ENCODE measurements around the gene ANO6. TPM values are rescaled to one million over a fixed set of nuclear protein-coding genes. Genes with fewer than 3 reads are reported as not detected.
A peak's percentile ranks its signal among the peaks of the same experiment; 100 is the strongest.

Gene ANO6
- total and polyA plus RNA-seq, 4 donors, result 18.6 to 52.3 (median 29.1) TPM

GRCh38 chr12:45191239-45191638, 24.7 kb upstream of the ANO6 start (continued):
- TF ChIP-seq CTCF (IDR thresholded peaks at IDR 0.05; ENCODE audit: low read depth, low read length, missing input control) (no peak), EGR1 (IDR thresholded peaks at IDR 0.05; ENCODE audit: low read depth in 2 of 2) (no peak), JUND (IDR thresholded peaks at IDR 0.05) (no peak)

GRCh38 chr12:45192707-45193106, 23.2 kb upstream of the ANO6 start:
- no peak overlapping the region for H3K27ac ChIP-seq (ENCODE audit: low read depth in 1 of 2, low read length in 2 of 2)
- no peak for TF ChIP-seq SP1 (IDR thresholded peaks at IDR 0.05)
- TF ChIP-seq EGR1 (IDR thresholded peaks at IDR 0.05; ENCODE audit: low read depth in 2 of 2), result no peak
- TF ChIP-seq NR2F2 (IDR thresholded peaks at IDR 0.05), result no peak
- no peak for TF ChIP-seq FOXA2 (IDR thresholded peaks at IDR 0.05)
- TF ChIP-seq YY1 (IDR thresholded peaks at IDR 0.05), result no peak
- no peak for TF ChIP-seq FOXA1 (IDR thresholded peaks at IDR 0.05)
- TF ChIP-seq CTCF (IDR thresholded peaks at IDR 0.05; ENCODE audit: low read depth, low read length, missing input control), result no peak
- TF ChIP-seq ZBTB33 (IDR thresholded peaks at IDR 0.05), result no peak
- no peak for DNase-seq (ENCODE audit: low spot score)
- H3K9ac ChIP-seq (ENCODE audit: low read depth in 1 of 2, low read length in 2 of 2), result no peak overlapping the region
- 85% methylated on average over 4 of the region's 4 CpGs for WGBS
- no peaks in the 10 kb centered on the region for H3K9me3 ChIP-seq (ENCODE audit: control insufficient read depth in 4 of 4, low read length in 3 of 4)
- no peaks in the 10 kb centered on the region for H3K4me1 ChIP-seq (ENCODE audit: control insufficient read depth in 4 of 4, insufficient read depth in 4 of 4, low read length in 3 of 4)
- H3K36me3 ChIP-seq (ENCODE audit: control insufficient read depth in 4 of 4, insufficient read depth in 3 of 4, low read depth in 1 of 4, low read length in 3 of 4), result no peaks in the 10 kb centered on the region
- H3K27me3 ChIP-seq (ENCODE audit: control insufficient read depth in 4 of 4, insufficient read depth in 4 of 4, low read length in 3 of 4), result no peaks in the 10 kb centered on the region
- no peak overlapping the region for H3K4me3 ChIP-seq (ENCODE audit: low read depth in 1 of 3, low read length in 3 of 3)

GRCh38 chr12:45200491-45201043, 15.3 kb upstream of the ANO6 start:
- DNase-seq (ENCODE audit: low spot score), result no peak
- Histone ChIP-seq H3K4me3 (ENCODE audit: low read depth in 1 of 3, low read length in 3 of 3) (peak overlapping the region in 1 of 3 donors; percentile 16), H3K9me3 (ENCODE audit: control insufficient read depth in 4 of 4, low read length in 3 of 4) (no peaks in the 10 kb centered on the region), H3K36me3 (ENCODE audit: control insufficient read depth in 4 of 4, insufficient read depth in 3 of 4, low read depth in 1 of 4, low read length in 3 of 4) (no peaks in the 10 kb centered on the region), H3K4me1 (ENCODE audit: control insufficient read depth in 4 of 4, insufficient read depth in 4 of 4, low read length in 3 of 4) (peaks cover 12 to 45% (median 32%) of the 10 kb centered on the region in 4 donors), H3K27ac (ENCODE audit: low read depth in 1 of 2, low read length in 2 of 2) (peak overlapping the region; percentile 64 to 72), H3K9ac (ENCODE audit: low read depth in 1 of 2, low read length in 2 of 2) (no peak overlapping the region), H3K27me3 (ENCODE audit: control insufficient read depth in 4 of 4, insufficient read depth in 4 of 4, low read length in 3 of 4) (no peaks in the 10 kb centered on the region)
- WGBS, result 45% methylated on average over 7 of the region's 7 CpGs
- peak; percentile 11 for TF ChIP-seq ZBTB33 (IDR thresholded peaks at IDR 0.05)
- TF ChIP-seq YY1 (IDR thresholded peaks at IDR 0.05), result peak; percentile 59
- no peak for TF ChIP-seq EGR1 (IDR thresholded peaks at IDR 0.05; ENCODE audit: low read depth in 2 of 2)
- TF ChIP-seq FOXA2 (IDR thresholded peaks at IDR 0.05), result no peak
- no peak for TF ChIP-seq REST (IDR thresholded peaks at IDR 0.05)
- no peak for TF ChIP-seq GABPA (IDR thresholded peaks at IDR 0.05 in 1 of 2, conservative IDR thresholded peaks at IDR 0.05 in 1 of 2)
- TF ChIP-seq ATF3 (IDR thresholded peaks at IDR 0.05), result no peak
- TF ChIP-seq RXRA (IDR thresholded peaks at IDR 0.05), result peak; percentile 62 to 82
- TF ChIP-seq JUND (IDR thresholded peaks at IDR 0.05), result peak; percentile 32 to 73
- peak; percentile 84 to 86 for TF ChIP-seq HNF4A (conservative IDR thresholded peaks at IDR 0.05)
- peak; percentile 56 for TF ChIP-seq SP1 (IDR thresholded peaks at IDR 0.05)
- TF ChIP-seq MAX (IDR thresholded peaks at IDR 0.05), result peak; percentile 72
- peak; percentile 28 for TF ChIP-seq HNF4G (IDR thresholded peaks at IDR 0.05)
- TF ChIP-seq RAD21 (IDR thresholded peaks at IDR 0.05), result peak; percentile 27 to 30
- peak; percentile 26 for TF ChIP-seq NR2F2 (IDR thresholded peaks at IDR 0.05)

All from liver (tissue), 9 donors.